GM21390 (cell line): ENCODE measurements around the gene ABCB1.
A peak's percentile ranks its signal among the peaks of the same experiment; 100 is the strongest.
"Not testable (repeated sequence)": the region's sequence is repeated elsewhere in the genome, so short reads cannot be mapped to it uniquely, and the experiment has no call there.

Experiments used
- ATAC-seq: cut with Tn5 transposase; IDR thresholded peaks from one replicate; pipeline ENCODE4 v1.9.1; 2021; ENCODE audit not compliant: unreplicated experiment

Gene ABCB1

GRCh38 chr7:87474533-87475358 is 125.9 kb downstream of the ABCB1 start:
- peak; percentile 71 for ATAC-seq

DNA sequence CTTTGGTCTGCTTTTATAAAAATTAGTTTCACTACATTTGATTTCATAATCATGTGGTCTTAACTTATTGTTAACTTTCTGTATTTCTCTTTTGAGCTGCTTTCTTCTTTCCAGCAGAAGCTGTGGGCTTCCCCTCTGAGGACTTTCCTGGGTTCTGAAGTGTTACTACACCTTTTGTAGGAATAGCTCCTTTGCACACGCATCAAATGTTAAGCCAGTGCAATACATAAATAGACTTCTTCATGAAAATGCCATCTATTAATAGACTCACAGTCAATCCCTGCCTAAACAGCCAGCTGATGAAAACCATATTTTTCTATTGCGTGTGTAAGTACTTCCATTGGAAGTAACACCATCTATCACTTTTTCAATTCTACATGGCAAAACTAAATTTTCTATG is 126.7 kb downstream of the ABCB1 start:
- ATAC-seq = peak; percentile 8

DNA sequence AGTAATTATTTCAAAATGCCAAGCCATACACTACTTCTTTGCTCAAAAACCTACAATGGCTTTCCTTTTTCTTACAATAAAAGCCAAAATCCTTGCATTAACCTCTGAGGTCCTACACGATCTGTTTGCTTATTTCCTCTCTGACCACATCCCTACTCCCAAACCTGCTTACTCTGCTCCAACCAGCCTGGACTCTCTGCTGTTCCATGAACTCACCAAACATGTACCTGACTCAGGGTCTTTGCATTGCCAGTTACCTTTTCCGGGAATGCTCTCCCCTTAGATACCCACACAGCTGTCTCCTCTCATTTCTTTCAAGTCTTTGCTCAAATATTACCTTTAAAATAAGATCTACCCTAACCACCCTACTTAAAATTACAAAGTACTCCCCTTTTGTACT is 127.5 kb downstream of the ABCB1 start:
- no peak for ATAC-seq

DNA sequence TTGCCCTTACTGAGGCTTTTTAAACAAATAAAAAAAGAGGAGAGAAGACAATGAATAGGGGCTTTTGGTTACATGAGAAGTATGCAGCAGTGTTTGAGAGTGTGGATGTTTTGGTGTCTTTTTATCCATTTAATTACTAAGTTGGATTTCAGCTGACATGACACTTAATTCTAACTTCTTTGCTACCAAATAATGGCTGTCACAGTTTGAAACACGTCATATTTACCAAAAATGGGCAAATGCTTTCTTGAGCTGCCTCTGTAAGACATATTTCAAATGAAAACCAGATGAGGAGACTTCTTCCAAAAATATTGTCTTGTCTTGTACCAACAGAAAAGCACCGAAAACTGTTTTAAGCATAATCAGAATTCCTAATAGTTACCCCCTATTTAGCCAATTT is 129.2 kb downstream of the ABCB1 start:
- ATAC-seq = no peak

GRCh38 chr7:87469204-87469603 is 131.5 kb downstream of the ABCB1 start:
- not testable (repeated sequence) for ATAC-seq

DNA sequence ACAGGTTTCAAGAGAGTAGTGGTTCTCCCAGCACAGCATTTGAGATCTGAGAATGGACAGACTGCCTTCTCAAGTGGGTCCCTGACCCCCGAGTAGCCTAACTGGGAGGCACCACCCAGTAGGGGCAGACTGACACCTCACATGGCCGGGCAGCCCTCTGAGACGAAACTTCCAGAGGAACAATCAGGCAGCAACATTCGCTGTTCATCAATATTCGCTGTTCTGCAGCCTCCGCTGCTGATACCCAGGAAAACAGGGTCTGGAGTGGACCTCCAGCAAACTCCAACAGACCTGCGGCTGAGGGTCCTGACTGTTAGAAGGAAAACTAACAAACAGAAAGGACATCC is 135.2 kb downstream of the ABCB1 start:
- ATAC-seq = not testable (repeated sequence)

- not testable (repeated sequence) for ATAC-seq
Measured at GRCh38 chr7:87464830-87465533, 135.7 kb downstream of the ABCB1 start.

DNA sequence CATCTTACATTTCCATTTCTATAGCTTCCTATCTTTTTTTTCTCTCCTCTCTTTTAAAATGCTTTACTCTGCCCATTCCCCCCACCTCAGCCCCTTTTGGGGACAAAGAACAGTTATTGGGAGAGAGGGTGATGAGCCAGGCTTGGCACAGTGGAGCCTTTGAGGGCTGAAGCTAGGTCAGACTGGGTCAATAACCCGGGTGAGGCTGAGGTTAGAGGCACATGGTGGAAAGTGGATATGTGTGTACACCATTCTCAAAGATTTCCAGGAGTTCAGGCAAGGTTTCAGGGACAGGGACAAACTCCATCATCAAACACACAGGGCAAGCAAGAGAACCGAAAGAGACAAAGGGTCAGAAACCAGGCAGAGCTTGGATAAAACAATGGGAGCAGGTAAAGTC is 136.7 kb downstream of the ABCB1 start:
- no peak for ATAC-seq

DNA sequence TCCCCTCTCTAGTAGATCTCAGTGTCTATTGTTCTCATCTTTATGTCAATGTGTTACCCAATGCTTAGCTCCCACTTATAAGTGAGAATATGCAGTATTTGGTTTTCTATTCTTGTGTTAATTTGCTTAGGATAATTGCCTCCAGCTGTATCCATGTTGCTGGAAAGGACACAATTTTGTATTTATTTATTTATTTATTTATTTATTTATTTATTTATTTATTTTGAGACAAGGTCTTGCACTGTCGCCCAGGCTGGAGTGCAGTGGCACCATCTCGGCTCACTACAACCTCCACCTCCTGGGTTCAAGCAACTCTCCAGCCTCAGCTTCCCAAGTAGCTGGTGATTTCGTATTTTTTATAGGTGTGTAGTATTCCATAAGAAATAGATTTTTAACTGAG is 140.2 kb downstream of the ABCB1 start:
- ATAC-seq = not testable (repeated sequence)

DNA sequence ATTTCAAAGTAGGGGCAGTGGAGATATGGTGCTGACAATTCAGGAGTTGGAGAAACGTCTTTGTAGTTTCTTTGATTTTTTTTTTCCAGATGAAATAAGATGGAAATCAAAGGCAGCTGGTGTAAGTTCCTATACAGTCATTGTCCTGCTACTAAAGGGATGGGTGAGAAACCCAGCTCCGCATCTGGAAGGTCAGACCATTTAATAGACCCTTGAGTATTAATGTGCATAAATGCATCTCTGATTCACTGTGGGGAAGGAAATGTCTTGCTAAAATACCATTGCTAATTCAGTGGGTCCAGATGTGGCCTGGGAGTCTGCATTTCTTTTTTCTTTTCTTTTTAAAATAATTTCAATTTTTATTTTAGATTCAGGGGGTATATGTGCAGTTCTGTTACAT is 140.7 kb downstream of the ABCB1 start:
- ATAC-seq = no peak

DNA sequence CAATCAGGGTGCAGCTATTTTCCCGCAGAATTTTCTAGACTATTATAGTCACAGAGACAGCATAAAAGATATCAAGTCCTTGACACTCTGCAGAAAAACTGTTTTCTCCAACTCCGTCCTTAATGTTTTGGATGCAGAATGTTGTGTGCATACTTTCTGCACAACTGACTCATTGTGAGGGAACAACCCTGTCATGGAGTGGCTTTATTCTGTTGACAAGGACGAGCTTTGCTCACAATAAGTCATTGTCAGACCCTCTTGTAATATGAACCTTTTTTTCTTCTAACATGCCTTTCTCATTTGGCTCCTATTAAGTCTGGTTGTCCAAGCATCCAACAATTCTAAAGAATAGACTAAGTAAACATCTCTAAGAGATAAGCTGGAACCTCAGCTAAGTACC is 142.5 kb downstream of the ABCB1 start:
- ATAC-seq = no peak

DNA sequence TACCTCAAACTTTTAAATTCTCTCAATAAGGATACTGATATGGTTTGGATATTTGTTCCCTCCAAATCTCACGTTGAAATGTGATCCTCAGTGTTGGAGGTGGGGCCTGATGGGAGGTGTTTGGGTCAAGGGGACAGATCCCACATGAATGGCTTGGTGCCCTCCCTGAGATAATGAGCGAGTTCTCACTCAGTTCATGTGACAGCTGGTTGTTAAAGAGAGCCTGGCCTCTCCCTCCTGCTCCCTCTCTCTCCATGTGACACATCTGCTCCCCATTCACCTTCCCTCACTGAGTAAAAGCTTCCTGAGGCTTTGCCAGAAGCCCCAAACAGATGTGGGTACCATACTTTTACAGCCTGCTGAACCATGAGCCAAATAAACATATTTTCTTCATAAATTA is 144.4 kb downstream of the ABCB1 start:
- ATAC-seq = no peak
